ENCODE measurements around the gene ELP2.

The ELP2 gene

GRCh38 chr18:36217348-36217747, 87.6 kb downstream of the ELP2 start:
- DNase-seq (ENCODE audit: low spot score): no peak

DNA sequence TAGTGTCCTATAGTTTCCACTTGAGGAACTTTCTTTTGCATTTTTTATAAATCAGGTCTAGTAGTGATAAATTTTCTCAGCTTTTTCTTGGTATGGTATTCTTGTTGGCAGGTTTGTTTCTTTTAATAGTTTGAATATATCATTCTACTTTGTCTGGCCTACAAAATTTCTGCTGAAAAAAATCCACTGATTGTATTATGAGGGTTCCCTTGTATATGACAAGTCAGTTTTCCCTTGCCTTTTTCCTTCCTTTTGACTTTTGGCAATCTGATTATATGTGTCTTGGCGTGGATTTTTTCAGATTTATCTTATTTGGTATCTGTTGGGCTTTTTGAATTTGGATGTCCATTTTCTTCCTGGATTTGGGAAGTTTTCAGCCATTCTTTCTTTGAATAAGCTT, 99.5 kb downstream of the ELP2 start:
- DNase-seq (ENCODE audit: low spot score): no peak

Measured in hematopoietic multipotent progenitor cell treated with erythropoietin and hydrocortisone succinate and interleukin-3 and kit ligand, for 15 days (in vitro differentiated cells).